H1 (cell line): ENCODE measurements around the gene MINDY3.

Source experiments
- CTCF ChIP-seq, 3 experiments: IDR thresholded peaks; 1 replicate in 2 of 3; 2 replicates in 1 of 3; pipeline versions ENCODE4 v1.5.1 to v1.6.1; 2011; ENCODE audit warnings: low read length in 3 of 3, mild to moderate bottlenecking in 3 of 3, inconsistent platforms in 2 of 3, low read depth in 1 of 3, moderate library complexity in 1 of 3; ENCODE audit not compliant: insufficient read depth in 1 of 3; ENCODE audit errors: control extremely low read depth in 1 of 3
- JUN ChIP-seq: IDR thresholded peaks from 2 replicates; pipeline ENCODE4 v1.6.1; 2011; ENCODE audit warnings: low read depth, mild to moderate bottlenecking, improper control_type of control experiment, low read length
- NRF1 ChIP-seq: IDR thresholded peaks from 2 replicates; pipeline ENCODE4 v1.6.1; 2011; ENCODE audit warnings: mild to moderate bottlenecking, low read depth, low read length, improper control_type of control experiment
- POLR2A ChIP-seq, 2 experiments: IDR thresholded peaks; 1 replicate in 1 of 2; 2 replicates in 1 of 2; pipeline ENCODE4 v1.6.1; 2011; ENCODE audit warnings: low read depth in 2 of 2, low read length in 2 of 2, mild to moderate bottlenecking in 2 of 2; ENCODE audit errors: control extremely low read depth in 1 of 2
- POLR2AphosphoS5 ChIP-seq: IDR thresholded peaks from 2 replicates; pipeline ENCODE4 v1.6.1; 2011; ENCODE audit warnings: low read depth, low read length
- SUZ12 ChIP-seq: fragments of 200-600 bp; sonication (generic); IDR thresholded peaks from 2 replicates; pipeline ENCODE4 v1.6.1; 2012; ENCODE audit warnings: mild to moderate bottlenecking, inconsistent platforms, low read length, moderate library complexity, mixed read lengths

DNA sequence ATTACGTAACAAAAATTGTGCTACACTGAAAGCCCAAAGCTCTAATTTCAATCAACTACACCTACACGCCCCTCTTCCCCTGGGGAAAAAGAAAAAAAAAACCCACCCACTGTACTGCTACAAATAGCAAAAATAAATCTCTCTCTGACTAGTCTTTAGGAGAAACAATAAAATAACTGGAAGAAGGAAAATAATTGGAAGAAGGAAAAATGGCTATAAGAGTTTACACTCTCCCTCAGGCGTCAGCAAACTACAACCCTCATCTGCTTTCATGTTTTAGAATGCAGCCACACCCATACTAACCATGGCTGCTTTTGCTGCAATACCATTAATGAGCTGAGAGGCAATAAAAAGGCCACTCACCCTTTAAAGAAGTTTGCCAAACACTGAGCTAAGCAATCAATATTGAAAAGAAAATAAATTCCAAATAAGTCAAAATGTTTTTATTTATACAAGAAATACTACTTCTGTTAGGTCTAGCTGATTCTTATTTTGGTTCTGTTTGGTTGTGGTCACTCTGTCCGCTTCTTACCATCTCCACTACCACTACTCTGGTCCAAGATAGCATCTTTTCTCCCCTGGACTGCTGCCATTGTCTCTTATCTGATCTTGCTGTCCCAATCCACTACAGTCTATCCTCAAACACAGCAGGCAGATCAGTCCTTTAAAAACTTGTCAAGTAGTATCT lies 3.8 kb downstream of the MINDY3 start:
- TF ChIP-seq POLR2A (IDR thresholded peaks at IDR 0.05; ENCODE audit: control extremely low read depth in 1 of 2, low read depth in 2 of 2, low read length in 2 of 2) (no peak), JUN (no peak), SUZ12 (no peak), NRF1 (no peak), POLR2AphosphoS5 (no peak), CTCF (IDR thresholded peaks at IDR 0.05; ENCODE audit: control extremely low read depth in 1 of 3, insufficient read depth in 1 of 3, low read depth in 1 of 3, low read length in 3 of 3) (no peak)
